IMR-90 (cell line): ENCODE results near the gene BTNL8.

Experiments used
- RCOR1 ChIP-seq: IDR thresholded peaks from 2 replicates; pipeline ENCODE4 v1.6.1; 2012; ENCODE audit warnings: mild to moderate bottlenecking, low read length, improper control_type of control experiment; ENCODE audit not compliant: insufficient replicate concordance
- USF2 ChIP-seq: fragments of 150-350 bp; IDR thresholded peaks from 2 replicates; pipeline ENCODE4 v1.6.1; 2017; ENCODE audit warnings: mild to moderate bottlenecking, antibody characterized with exemption, low read length, low read depth
- TF ChIP-seq, protein P1 (sequence below): conservative IDR thresholded peaks from 2 replicates; pipeline ENCODE4 v1.5.1; 2012; ENCODE audit warnings: mild to moderate bottlenecking, low read depth, low read length, improper control_type of control experiment

DNA sequence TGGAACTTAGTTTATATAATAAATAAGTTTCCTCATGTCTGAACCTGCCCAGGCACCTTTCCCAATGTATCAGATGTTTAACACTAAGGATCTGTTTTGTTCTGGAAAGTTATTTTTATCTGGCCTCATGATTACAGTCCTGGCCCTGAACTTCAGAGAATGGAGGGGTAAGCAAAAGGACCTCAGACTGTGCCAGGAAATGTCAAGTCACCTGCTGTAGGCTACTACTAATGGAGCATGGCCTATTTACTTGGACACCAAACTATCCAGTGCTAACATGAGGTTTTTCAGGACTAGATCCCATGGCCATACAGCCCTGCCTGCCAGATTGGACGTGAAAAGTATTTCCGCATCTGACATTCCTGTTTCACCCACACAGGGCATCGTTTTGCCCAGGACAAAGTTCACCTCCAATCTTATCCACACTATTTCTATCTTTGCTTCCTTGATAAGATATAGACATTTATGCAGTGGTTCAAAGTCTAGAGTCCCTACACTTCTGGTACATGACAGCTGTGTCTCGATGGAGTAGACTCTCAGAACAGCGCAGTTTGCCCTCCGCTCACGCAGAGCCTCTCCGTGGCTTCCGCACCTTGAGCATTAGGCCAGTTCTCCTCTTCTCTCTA is at the start of gene BTNL8:
- TF ChIP-seq, protein P1, sequence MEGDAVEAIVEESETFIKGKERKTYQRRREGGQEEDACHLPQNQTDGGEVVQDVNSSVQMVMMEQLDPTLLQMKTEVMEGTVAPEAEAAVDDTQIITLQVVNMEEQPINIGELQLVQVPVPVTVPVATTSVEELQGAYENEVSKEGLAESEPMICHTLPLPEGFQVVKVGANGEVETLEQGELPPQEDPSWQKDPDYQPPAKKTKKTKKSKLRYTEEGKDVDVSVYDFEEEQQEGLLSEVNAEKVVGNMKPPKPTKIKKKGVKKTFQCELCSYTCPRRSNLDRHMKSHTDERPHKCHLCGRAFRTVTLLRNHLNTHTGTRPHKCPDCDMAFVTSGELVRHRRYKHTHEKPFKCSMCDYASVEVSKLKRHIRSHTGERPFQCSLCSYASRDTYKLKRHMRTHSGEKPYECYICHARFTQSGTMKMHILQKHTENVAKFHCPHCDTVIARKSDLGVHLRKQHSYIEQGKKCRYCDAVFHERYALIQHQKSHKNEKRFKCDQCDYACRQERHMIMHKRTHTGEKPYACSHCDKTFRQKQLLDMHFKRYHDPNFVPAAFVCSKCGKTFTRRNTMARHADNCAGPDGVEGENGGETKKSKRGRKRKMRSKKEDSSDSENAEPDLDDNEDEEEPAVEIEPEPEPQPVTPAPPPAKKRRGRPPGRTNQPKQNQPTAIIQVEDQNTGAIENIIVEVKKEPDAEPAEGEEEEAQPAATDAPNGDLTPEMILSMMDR, result no peak
- TF ChIP-seq RCOR1 (no peak), USF2 (no peak)
